22Rv1 (cell line): ENCODE results near the gene PHLDB3.

Experiments used
- ZFX ChIP-seq: fragments of 450-650 bp; IDR thresholded peaks from 2 replicates; pipeline ENCODE4 v1.6.1; 2017; ENCODE audit warnings: antibody characterized with exemption, borderline replicate concordance
- TF ChIP-seq, protein P1 (sequence below): fragments of 450-650 bp; IDR thresholded peaks from 2 replicates; pipeline ENCODE4 v1.5.1; 2017; ENCODE audit warnings: mild to moderate bottlenecking

GRCh38 chr19:43467730-43468129 lies 36.8 kb downstream of the PHLDB3 start:
- TF ChIP-seq, protein P1, sequence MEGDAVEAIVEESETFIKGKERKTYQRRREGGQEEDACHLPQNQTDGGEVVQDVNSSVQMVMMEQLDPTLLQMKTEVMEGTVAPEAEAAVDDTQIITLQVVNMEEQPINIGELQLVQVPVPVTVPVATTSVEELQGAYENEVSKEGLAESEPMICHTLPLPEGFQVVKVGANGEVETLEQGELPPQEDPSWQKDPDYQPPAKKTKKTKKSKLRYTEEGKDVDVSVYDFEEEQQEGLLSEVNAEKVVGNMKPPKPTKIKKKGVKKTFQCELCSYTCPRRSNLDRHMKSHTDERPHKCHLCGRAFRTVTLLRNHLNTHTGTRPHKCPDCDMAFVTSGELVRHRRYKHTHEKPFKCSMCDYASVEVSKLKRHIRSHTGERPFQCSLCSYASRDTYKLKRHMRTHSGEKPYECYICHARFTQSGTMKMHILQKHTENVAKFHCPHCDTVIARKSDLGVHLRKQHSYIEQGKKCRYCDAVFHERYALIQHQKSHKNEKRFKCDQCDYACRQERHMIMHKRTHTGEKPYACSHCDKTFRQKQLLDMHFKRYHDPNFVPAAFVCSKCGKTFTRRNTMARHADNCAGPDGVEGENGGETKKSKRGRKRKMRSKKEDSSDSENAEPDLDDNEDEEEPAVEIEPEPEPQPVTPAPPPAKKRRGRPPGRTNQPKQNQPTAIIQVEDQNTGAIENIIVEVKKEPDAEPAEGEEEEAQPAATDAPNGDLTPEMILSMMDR: no peak
- TF ChIP-seq ZFX: no peak
